Heart left ventricle (tissue), 16 donors: ENCODE measurements around the gene SLC16A5. TPM values are rescaled to one million over a fixed set of nuclear protein-coding genes. Genes with fewer than 3 reads are reported as not detected.

ENCODE experiments used
- ATAC-seq, 4 donors: fragments of 200-7000 bp; cut with Tn5 transposase; one replicate each; pipeline ENCODE4 v1.9.1; 2020 to 2022; ENCODE audit warnings: moderate library complexity in 4 of 4, mild to moderate bottlenecking in 3 of 4, moderate number of reproducible peaks in 1 of 4
- DNase-seq, 5 donors: peaks; one replicate each; pipeline ENCODE4 v3.0.0-alpha.2; 2020
- H3K27ac ChIP-seq, 12 donors: fragments of 200-600 bp; sonication (generic) in 4 of 12; one replicate each; pipeline versions ENCODE4 v1.5.0 to v1.8.0; 2016 to 2022; ENCODE audit warnings: mild to moderate bottlenecking in 2 of 12
- H3K27me3 ChIP-seq, 9 donors: fragments of 200-600 bp; sonication (generic) in 2 of 9; one replicate each; pipeline versions ENCODE4 v1.5.1 to v1.8.0; 2016 to 2022; ENCODE audit warnings: mild to moderate bottlenecking in 3 of 9
- H3K36me3 ChIP-seq, 9 donors: fragments of 200-600 bp; sonication (generic) in 2 of 9; one replicate each; pipeline versions ENCODE4 v1.5.0 to v1.8.0; 2018 to 2022; ENCODE audit warnings: mild to moderate bottlenecking in 2 of 9
- H3K4me1 ChIP-seq, 12 donors: fragments of 200-600 bp; sonication (generic) in 4 of 12; one replicate each; pipeline versions ENCODE4 v1.5.0 to v1.8.0; 2016 to 2022; ENCODE audit warnings: mild to moderate bottlenecking in 3 of 12
- H3K4me3 ChIP-seq, 12 donors: fragments of 200-600 bp; sonication (generic) in 4 of 12; one replicate each; pipeline versions ENCODE4 v1.5.0 to v1.8.0; 2017 to 2022; ENCODE audit warnings: mild to moderate bottlenecking in 9 of 12, moderate library complexity in 4 of 12
- H3K9me3 ChIP-seq, 12 donors: fragments of 200-600 bp; sonication (generic) in 4 of 12; one replicate each; pipeline versions ENCODE4 v1.5.0 to v1.8.0; 2016 to 2022; ENCODE audit warnings: mild to moderate bottlenecking in 1 of 12
- POLR2A ChIP-seq, 2 donors: fragments of 450-650 bp; IDR thresholded peaks; one replicate each; pipeline ENCODE4 v1.6.1; 2017; ENCODE audit warnings: antibody characterized with exemption in 2 of 2, mild to moderate bottlenecking in 2 of 2, moderate library complexity in 2 of 2
- WGBS, 4 donors: extraction: QIAGEN DNeasy Blood & Tissue Kit in 2 of 4; methylation state at CpG; one replicate each; pipeline versions ENCODE4 v1.1.5 to v1.1.7; 2013 to 2018; 5-methylcytosine and 5-hydroxymethylcytosine counted together
- intact Hi-C, 10 donors: fragments of 100-400 bp; cut with DNase I; formaldehyde crosslinking; loops; one replicate each; pipeline versions ENCODE4 v1.11.1 to v1.14.2; 2022
- polyA plus RNA-seq, 2 donors: library from polyadenylated mRNA; stranded (reverse); fragments of 200-250 nt; gene quantifications; one replicate each; pipeline ENCODE4 v1.2.3, GENCODE V29; 2013
- total RNA-seq, 9 donors: library from RNA; depleted of rRNA in 2 of 9; stranded (reverse); fragments of >200 nt in 2 of 9; fragmentation: NEBNext Ultra II Directional in 3 of 9; extraction: Animal tissue kit (Norgen Biotek cat#: 25700) in 3 of 9; gene quantifications; one replicate each; pipeline versions ENCODE4 v1.1.0 to v1.2.4, GENCODE V29; 2016 to 2023
- TF ChIP-seq, protein P1 (sequence below), 12 donors: fragments of 200-600 bp; sonication (generic) in 4 of 12; IDR thresholded peaks; one replicate each; pipeline versions ENCODE4 v1.5.0 to v1.8.0; 2018 to 2022; ENCODE audit warnings: antibody characterized with exemption in 12 of 12, mild to moderate bottlenecking in 5 of 12
- donor health status: ischemic (EF 13 %, LVEDD 7.1; RV severe dilation, severe dysfunction).
- donor health status: healthy with polysubstance abuse.
- donor health status: DM: no; HTN: yes; CAD: no.
- donor health status: DM: no; HTN: no; CAD: no.
- donor health status: ischemic (EF 25% LVEDD 6.9; RV normal size, moderate dysfunction).
- donor health status: ischemic (EF 25% LVEDD 5.7; RV mildly dilated, moderate dysfunction).
- donor health status: healthy.
- donor health status: DM: yes; HTN: yes; CAD: no.
- donor health status: ischemic (EF 35%, LVEDD 5.7; RV mildly dilated, moderate dysfunction).
- donor health status: nonischemic (EF 11% LVEDD 7.7; RV severe dilation, severe dysfunction).
- donor health status: DM: yes; HTN: yes; CAD: no.
- donor health status: PGD.
- donor health status: ischemic (EF 29% LVEDD 5.4; RV normal size, mild dysfunction).
- donor health status: nonischemic (EF 23%, LVEDD 6.1; RV moderate dilation, normal function).

The SLC16A5 gene
- total and polyA plus RNA-seq, 11 donors, result 4.3 to 23.3 (median 10.9) TPM

DNA sequence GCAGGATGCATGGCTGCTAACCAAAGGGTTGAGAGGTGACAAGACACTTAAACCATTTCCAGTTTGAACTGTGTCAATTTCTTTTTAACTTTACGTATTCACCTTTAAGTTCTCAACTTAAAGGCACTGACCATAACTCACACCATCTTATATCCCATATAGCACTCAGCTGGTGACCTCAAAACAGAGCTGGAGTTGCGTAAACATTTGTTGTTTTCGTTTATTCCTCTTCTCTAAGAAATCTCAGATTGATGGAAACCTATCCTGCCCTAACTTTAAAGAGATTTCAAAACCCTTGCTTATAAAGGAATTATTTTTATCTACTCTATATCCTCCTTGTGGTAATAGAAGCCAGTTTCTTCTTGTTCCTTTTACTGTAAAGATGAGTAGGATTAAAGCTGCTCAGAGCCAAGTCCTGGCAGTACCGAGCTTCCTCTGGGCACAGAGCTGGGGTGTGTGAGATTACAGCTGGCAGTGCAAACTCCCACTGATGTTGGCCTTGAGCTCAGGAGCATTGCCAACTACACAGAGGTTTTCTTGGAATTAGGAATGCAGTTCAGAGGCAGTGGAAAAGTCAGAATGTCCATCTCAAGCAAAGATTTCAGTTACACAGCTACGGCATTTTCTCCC, 39.4 kb upstream of the SLC16A5 start:
- H3K36me3 ChIP-seq, result peaks cover 0 to 51% (median 33%) of the 10 kb centered on the region in 9 donors
- H3K27me3 ChIP-seq, result no peaks in the 10 kb centered on the region
- peak overlapping the region in 11 of 12 donors; percentile 94 to 100 (median 99) for H3K27ac ChIP-seq
- H3K4me3 ChIP-seq, result peak overlapping the region; percentile 72 to 99 (median 94)
- 34 to 38% (median 36%) methylated on average over 5 of the region's 5 CpGs for WGBS, 4 donors
- no peaks in the 10 kb centered on the region for H3K9me3 ChIP-seq
- ATAC-seq, result peak in 3 of 4 donors; percentile 23 to 38 (median 35)
- peaks cover 0 to 40% (median 24%) of the 10 kb centered on the region in 12 donors for H3K4me1 ChIP-seq
- TF ChIP-seq, protein P1, sequence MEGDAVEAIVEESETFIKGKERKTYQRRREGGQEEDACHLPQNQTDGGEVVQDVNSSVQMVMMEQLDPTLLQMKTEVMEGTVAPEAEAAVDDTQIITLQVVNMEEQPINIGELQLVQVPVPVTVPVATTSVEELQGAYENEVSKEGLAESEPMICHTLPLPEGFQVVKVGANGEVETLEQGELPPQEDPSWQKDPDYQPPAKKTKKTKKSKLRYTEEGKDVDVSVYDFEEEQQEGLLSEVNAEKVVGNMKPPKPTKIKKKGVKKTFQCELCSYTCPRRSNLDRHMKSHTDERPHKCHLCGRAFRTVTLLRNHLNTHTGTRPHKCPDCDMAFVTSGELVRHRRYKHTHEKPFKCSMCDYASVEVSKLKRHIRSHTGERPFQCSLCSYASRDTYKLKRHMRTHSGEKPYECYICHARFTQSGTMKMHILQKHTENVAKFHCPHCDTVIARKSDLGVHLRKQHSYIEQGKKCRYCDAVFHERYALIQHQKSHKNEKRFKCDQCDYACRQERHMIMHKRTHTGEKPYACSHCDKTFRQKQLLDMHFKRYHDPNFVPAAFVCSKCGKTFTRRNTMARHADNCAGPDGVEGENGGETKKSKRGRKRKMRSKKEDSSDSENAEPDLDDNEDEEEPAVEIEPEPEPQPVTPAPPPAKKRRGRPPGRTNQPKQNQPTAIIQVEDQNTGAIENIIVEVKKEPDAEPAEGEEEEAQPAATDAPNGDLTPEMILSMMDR (IDR thresholded peaks at IDR 0.05), result no peak
- TF ChIP-seq POLR2A (IDR thresholded peaks at IDR 0.05), result no peak
- intact Hi-C loops, result loop anchor here in 2 of 10 donors (5.0 kb wide), 2 partner anchors 66 to 86 kb away; no protein-coding TSS in a partner anchor
- DNase-seq, result peak in 4 of 5 donors; percentile 43 to 60 (median 52)

DNA sequence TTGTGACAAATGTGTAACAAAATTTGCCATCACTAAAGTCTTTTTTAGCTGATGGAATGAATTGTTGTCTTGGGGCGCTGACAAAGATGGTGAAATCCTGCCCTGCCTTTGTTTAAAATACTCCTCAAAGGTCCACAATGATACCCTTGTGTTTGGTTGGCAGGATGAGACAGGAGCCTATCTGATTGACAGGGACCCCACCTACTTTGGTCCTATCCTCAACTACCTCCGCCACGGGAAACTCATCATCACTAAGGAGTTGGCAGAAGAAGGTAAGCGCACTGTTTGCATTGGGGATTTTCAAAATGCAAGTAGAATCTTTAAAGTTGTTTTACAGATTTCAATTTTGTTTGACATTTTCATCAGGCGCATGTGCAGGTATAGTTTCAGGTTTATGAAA, 38.7 kb upstream of the SLC16A5 start:
- peaks cover 0 to 38% (median 24%) of the 10 kb centered on the region in 12 donors for H3K4me1 ChIP-seq
- no peaks in the 10 kb centered on the region for H3K9me3 ChIP-seq
- DNase-seq, result no peak
- TF ChIP-seq, protein P1 (IDR thresholded peaks at IDR 0.05), result no peak
- TF ChIP-seq POLR2A (IDR thresholded peaks at IDR 0.05), result no peak
- ATAC-seq, result no peak
- peaks cover 0 to 58% (median 40%) of the 10 kb centered on the region in 9 donors for H3K36me3 ChIP-seq
- intact Hi-C loops, result loop anchor here in 2 of 10 donors (5.0 kb wide), 2 partner anchors 67 to 87 kb away; no protein-coding TSS in a partner anchor
- peak overlapping the region in 3 of 12 donors; percentile 82 to 96 (median 87) for H3K4me3 ChIP-seq
- no peaks in the 10 kb centered on the region for H3K27me3 ChIP-seq
- H3K27ac ChIP-seq, result peak overlapping the region in 9 of 12 donors; percentile 18 to 100 (median 99)
- WGBS, 4 donors, result 79 to 91% (median 84%) methylated on average over 5 of the region's 5 CpGs

DNA sequence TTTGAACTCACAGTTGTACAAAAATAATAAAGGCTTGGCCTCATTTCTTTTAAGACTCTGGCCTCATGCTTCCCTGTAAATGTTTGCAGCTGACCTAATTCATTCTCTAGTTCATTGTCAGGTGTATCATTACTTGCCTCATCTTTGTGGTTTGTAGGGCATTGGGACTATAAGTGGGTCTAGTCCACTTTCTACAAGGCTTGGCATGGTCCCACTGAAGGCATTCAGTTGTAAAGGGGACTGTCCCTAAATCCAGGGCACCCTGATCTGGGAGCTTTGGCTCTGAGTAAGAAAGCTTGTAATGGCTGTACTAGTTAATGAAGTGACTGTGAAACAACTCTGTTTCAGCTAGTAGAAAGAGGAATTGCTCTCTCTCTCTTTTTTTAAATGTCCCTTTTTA, 38.0 kb upstream of the SLC16A5 start:
- H3K36me3 ChIP-seq, result peaks cover 0 to 63% (median 46%) of the 10 kb centered on the region in 9 donors
- no peak overlapping the region for H3K27ac ChIP-seq

DNA sequence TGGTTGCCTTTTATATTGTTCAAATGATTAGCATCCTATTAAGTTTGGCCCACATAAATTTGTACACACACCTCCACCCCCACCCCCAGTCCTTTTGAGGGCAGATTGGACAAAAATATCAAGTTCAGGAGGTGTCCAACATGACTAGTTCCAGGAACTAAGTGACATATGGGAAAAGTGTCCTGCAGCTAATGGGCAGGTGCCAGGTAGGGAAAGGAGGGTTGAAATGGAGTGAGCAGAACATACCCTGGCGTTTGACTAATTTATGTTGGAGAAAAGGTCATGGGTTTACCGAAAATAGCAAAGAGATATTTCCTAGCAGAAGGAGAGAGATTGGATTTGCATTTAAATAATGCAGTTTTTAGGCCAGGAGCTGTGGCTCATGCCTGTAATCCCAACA, 35.8 kb upstream of the SLC16A5 start:
- no peak for TF ChIP-seq POLR2A (IDR thresholded peaks at IDR 0.05)
- TF ChIP-seq, protein P1 (IDR thresholded peaks at IDR 0.05), result no peak
- Histone ChIP-seq H3K27me3 (no peaks in the 10 kb centered on the region), H3K36me3 (peaks cover 0 to 84% (median 63%) of the 10 kb centered on the region in 9 donors), H3K9me3 (no peaks in the 10 kb centered on the region), H3K4me1 (peaks cover 0 to 23% (median 15%) of the 10 kb centered on the region in 12 donors), H3K27ac (no peak overlapping the region), H3K4me3 (no peak overlapping the region)
- no peak for ATAC-seq
- 65 to 76% (median 72%) methylated on average over 2 of the region's 2 CpGs for WGBS, 4 donors
- intact Hi-C loops, result loop anchor here in 1 of 10 donors (5.0 kb wide), 1 partner anchor 130 kb away; the partner anchor contains the start of gene SUMO2
- no peak for DNase-seq

More for the DNA sequence above, 38.0 kb upstream of the SLC16A5 start:
- DNase-seq, result no peak
- no peaks in the 10 kb centered on the region for H3K9me3 ChIP-seq
- intact Hi-C loops, result loop anchor here in 2 of 10 donors (5.0 kb wide), 3 partner anchors 67 to 133 kb away; partner anchors contain the start of gene SUMO2 (in 1 of the 2)
- no peaks in the 10 kb centered on the region for H3K27me3 ChIP-seq
- no peak overlapping the region for H3K4me3 ChIP-seq
- ATAC-seq, result no peak
- TF ChIP-seq, protein P1 (IDR thresholded peaks at IDR 0.05), result no peak
- no peak for TF ChIP-seq POLR2A (IDR thresholded peaks at IDR 0.05)
- peaks cover 0 to 35% (median 24%) of the 10 kb centered on the region in 12 donors for H3K4me1 ChIP-seq
